Hematopoietic multipotent progenitor cell treated with erythropoietin and hydrocortisone succinate and interleukin-3 and kit ligand, for 6 days (in vitro differentiated cells): ENCODE results near the gene DRC7.

Experiments
- DNase-seq: peaks from one replicate; pipeline ENCODE4 v3.0.0-alpha.2; 2015

DRC7 gene

DNA sequence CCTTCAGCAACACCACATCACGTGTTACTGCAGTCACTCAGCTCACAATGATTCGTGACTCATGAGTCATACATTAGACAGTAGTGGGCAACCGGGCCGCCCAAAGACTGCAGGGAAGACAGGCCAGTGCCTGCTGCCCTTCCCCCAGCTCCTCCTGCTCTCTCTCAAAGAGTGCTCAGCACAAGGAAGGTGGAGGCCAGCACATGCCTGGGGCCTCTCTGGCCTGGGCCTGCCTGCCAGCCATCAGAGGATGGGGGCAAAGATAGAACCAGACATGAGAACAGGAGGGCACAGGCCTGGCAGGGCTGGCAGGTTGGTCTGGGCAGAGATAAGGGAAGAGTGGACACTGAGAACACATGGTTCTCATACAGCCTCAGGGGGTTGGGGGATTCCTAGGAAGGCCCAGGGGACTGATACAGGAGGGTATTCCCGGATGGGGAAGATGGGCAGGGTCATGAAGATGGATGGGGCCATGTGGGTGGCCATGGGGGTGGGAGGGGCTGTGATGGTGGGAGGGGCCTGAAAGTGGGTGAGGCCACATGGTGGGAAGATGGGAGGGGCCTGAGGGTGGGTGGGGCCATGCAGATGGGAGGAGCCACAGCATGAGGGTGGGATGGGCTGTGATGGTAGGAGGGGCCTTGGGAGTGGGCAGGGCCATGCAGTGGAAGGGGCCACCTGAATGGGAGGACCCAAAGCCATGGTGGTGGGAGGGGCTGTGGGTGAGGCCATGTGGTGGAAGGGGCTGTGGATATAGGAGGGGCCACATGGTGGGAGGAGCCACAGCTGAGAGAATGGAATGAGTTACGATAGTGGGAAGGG lies 69.9 kb downstream of the DRC7 start:
- peak; percentile 77 for DNase-seq

DNA sequence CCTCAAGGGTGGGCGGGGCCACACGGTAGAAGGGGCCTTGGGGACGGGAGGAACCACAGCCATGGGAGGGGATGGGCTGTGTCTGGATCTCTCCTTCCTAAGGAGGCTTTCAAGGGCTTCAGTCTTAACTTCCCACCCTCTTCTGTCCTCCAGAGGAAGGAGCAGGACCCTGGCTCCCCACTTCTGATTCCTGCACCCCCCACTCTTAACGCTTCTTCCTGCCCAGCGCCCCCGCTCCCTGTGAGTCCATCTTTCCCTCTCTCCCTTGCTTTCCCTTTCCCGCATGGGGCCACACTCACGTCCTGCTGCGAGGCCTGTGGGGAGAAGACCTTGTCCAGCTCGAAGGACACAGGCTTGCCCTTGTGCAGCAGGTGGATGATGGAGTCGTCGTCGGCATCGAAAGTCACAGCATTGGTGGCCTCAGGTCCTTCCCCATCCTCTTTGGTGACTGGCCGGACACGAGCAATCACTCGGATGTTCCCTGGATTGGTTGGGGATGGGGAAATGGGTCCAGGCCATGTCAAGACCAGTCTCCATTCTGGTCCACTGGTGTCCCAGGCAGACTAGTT lies 70.6 kb downstream of the DRC7 start:
- no peak for DNase-seq

- no peak for DNase-seq
Observed at GRCh38 chr16:57766714-57767348, 72.2 kb downstream of the DRC7 start.

DNA sequence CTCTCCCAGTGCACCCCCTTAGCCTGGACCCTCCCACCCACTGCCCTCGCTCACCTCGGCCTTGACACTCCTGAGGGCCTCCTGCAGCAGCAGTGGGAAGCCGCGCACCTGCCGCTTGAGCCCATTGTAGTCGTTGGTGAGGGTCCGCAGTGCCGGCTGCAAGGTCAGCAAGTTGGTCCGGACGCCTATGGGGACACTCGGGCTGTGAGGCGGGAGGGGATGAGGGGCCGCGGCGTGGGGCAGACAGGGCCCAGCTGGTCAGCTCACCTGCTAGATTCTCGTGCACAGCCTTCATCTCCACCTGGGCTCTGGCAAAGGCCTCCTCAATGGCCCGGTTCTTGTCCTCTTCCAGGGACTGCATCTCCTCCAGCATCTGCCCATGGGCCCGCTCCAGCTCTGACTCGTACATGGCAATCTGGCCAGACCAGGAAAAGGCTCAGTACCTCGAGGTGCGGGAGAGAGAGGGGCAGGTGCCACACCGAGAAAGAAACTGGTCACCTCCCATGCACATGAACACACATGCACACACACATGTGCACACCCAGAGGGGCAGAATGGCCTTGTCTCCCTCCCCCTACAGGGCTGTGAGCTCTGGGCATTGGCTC lies 75.0 kb downstream of the DRC7 start:
- no peak for DNase-seq

DNA sequence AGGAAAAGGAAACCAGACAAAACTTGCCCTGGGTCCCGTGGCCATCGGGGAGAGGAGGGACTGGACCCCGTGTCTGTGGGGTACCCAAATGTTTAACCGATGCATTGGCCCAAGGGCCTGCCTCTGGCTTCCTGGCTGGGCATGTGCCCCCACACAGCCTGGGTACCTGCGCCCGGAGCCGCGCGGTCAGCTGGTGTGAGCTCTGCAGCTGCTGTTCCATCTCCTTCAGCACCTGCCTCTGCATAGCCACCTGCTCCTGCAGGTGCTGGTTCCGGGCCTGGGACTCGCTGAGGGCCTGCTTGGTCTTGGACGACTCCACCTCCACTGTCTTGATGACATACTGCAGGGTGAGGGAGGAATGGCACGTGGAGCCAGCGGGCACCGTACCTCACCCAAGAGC lies 75.8 kb downstream of the DRC7 start:
- DNase-seq = no peak

DNA sequence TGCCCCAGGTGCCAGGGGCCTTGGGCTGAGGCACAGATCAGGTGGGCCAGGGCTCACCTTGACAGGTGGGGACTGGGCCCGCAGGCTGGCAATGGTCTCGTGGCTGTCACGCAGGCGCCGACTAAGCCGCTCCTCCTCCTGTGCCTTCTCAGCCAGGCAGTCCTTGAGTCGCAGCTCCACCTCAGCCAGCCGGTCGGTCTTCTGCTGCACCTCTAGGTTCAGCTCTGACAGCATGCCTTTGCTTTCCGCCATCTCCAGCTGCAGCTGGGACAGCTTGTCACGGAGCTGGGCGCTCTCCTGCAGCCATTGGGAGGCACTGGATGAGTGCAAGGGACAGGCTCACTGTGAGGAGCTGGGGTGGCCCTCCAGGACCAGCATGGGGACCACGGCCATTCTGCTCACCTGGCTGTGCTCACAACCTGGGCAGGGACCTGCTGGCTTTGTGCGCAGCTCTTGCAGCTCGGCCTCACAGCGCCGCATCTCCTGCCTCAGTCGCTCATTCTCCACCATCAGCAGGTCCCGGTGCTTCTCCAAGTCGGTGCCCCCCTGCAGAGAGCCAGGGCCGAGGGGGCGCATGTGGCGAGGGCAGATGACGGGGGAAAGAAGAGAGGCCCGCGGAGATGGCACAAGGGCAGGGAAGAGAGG lies 76.7 kb downstream of the DRC7 start:
- no peak for DNase-seq

- DNase-seq = no peak
Observed at GRCh38 chr16:57773019-57773418, 78.4 kb downstream of the DRC7 start.

DNA sequence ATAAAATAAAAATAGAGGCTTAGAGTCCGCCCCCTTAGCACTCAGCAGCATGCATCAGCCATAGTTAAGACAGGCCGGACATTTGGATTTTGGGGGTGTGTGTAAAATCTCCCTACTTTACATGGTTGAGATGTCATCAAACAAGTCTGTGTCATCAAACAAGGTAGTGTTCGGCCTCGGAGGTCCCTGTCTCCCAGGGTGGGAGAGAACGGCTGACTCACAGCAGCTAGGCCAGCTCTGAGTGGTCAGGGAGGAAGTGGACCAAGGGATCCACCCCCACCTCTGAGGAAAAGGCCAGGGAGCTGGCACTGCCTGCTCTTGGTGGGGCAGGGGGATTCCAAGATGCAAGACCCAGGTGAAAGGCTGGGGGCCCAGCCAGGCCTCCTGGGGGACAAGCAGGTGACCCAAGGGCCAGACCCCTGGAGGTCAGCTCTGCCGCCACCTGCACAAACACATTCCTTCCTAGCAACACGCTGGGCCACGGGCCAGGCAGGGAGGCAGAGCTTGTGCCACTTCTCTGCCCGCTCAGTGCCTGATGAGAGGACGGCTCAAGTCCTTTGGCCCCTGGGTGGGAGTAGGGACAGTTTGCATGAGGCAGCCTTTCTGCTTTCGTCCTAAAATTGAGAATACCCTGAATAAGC lies 79.2 kb downstream of the DRC7 start:
- no peak for DNase-seq

- DNase-seq = no peak
Observed at GRCh38 chr16:57774705-57775285, 80.2 kb downstream of the DRC7 start.

- DNase-seq = no peak
Observed at GRCh38 chr16:57775661-57776469, 81.3 kb downstream of the DRC7 start.

DNA sequence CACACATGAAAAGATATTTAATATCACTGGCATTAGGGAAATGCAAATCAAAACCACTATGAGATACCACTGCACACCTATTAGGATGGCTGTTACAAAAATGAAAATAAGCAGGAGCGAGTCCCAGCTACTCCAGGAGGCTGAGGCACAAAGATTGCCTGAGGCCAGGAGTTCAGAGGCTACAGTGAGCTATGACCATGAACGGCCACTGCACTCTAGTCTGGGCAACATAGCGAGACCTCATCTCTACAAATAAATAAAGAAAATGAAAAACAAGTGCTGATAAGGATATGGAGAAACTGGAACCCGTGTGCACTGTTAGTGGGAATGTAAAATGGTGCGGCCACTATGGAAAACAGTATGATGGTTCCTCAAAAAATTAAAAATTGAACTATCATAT lies 84.1 kb downstream of the DRC7 start:
- no peak for DNase-seq

GRCh38 chr16:57779836-57780235 lies 85.2 kb downstream of the DRC7 start:
- peak; percentile 61 for DNase-seq

DNA sequence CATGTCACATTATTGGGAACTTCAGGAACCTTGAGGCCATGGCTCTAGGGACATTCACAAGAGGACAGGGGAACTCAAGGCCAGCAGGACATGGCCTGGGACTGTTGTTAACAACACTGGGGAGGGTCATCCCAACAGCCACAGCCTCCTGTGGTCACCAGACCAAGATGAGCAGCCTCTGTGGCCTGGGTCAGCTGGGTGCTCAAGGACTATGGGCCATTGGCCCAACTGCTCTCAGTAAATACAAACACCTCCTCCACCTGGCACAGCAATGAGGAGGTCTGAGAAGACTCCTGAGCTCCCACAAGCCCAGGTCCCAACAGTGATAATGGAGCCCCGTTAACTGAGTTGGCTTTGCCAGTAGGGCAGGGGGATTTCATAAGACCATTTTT lies 86.7 kb downstream of the DRC7 start:
- DNase-seq = no peak
